Purkinje cell (primary cell): ENCODE measurements around the gene PLCB3. TPM values are rescaled to one million over a fixed set of nuclear protein-coding genes. Genes with fewer than 3 reads are reported as not detected.

ENCODE experiments used
- polyA plus RNA-seq: library from polyadenylated mRNA; unstranded; fragments of >200 nt; fragmentation: Nextera tagmentation; gene quantifications from 2 replicates; pipeline ENCODE4 v1.2.1, GENCODE V29; 2014

Gene PLCB3
- 6.8 and 9.9 TPM in 2 replicates for polyA plus RNA-seq

GRCh38 chr11:64251016-64251752 lies at the start of gene PLCB3:
TSS of gene PLCB3 (plus strand) at chr11:64251530. CDS start at chr11:64251650, 120 bp downstream.

GRCh38 chr11:64206457-64207255 lies 44.7 kb upstream of the PLCB3 start, which contains the start of gene FERMT3:
TSS of gene FERMT3 (plus strand) at chr11:64206721. CDS start at chr11:64207365, 644 bp downstream.

GRCh38 chr11:64225608-64226506 lies 25.5 kb upstream of the PLCB3 start, which contains the start of the genes NUDT22 and TRPT1:
TSS of gene NUDT22 (plus strand) at chr11:64226274. CDS start at chr11:64226653, 379 bp downstream.
TSS of gene TRPT1 (minus strand) at chr11:64226186. CDS start at chr11:64225860, 326 bp downstream.

GRCh38 chr11:64230171-64230984 lies 21.0 kb upstream of the PLCB3 start, which contains the start of gene DNAJC4:
TSS of gene DNAJC4 (plus strand) at chr11:64230548. CDS start at chr11:64230855, 307 bp downstream.

GRCh38 chr11:64233913-64234586 lies 17.3 kb upstream of the PLCB3 start, which contains the start of gene VEGFB:
TSS of gene VEGFB (plus strand) at chr11:64234584. CDS start at chr11:64234834, 250 bp downstream.

GRCh38 chr11:64240435-64241240 lies 10.7 kb upstream of the PLCB3 start, which contains the start of gene FKBP2:
TSS of gene FKBP2 (plus strand) at chr11:64241095. CDS start at chr11:64242388, 1,293 bp downstream.

GRCh38 chr11:64246871-64247728 lies 4.2 kb upstream of the PLCB3 start, which contains the start of gene PPP1R14B:
TSS of gene PPP1R14B (minus strand) at chr11:64246943. CDS start at chr11:64246673, 270 bp downstream.

GRCh38 chr11:64284048-64284961 lies 33.0 kb downstream of the PLCB3 start, which contains the start of gene BAD:
TSS of gene BAD (minus strand) at chr11:64284665. CDS start at chr11:64284368, 297 bp downstream.

GRCh38 chr11:64284962-64285884 lies 33.9 kb downstream of the PLCB3 start, which contains the start of gene GPR137:
TSS of gene GPR137 (plus strand) at chr11:64285848. CDS start at chr11:64286525, 677 bp downstream.

GRCh38 chr11:64291262-64291751 lies 40.0 kb downstream of the PLCB3 start, which contains the start of gene KCNK4:
TSS of gene KCNK4 (plus strand) at chr11:64291302. CDS start at chr11:64293019, 1,717 bp downstream.

GRCh38 chr11:64299847-64300648 lies 48.7 kb downstream of the PLCB3 start, which contains the start of gene CATSPERZ:
TSS of gene CATSPERZ (plus strand) at chr11:64300358. CDS start at chr11:64300411, 53 bp downstream.

GRCh38 chr11:64305075-64305690 lies 53.9 kb downstream of the PLCB3 start, which contains the start of gene ESRRA:
TSS of gene ESRRA (plus strand) at chr11:64305524. CDS start at chr11:64307180, 1,656 bp downstream.

GRCh38 chr11:64317325-64317960 lies 66.1 kb downstream of the PLCB3 start, which contains the start of gene TRMT112:
TSS of gene TRMT112 (minus strand) at chr11:64317559. CDS start at chr11:64317526, 33 bp downstream.

